ENCODE measurements around the gene PRKCE. TPM values are rescaled to one million over a fixed set of nuclear protein-coding genes. Genes with fewer than 3 reads are reported as not detected.

Gene PRKCE
- total RNA-seq, 1 donor = 12.5 TPM

GRCh38 chr2:46086578-46087070 lies 435.1 kb downstream of the PRKCE start:
- TF ChIP-seq CTCF (IDR thresholded peaks at IDR 0.05; ENCODE audit: insufficient read depth, low read length) = no peak
- no peak overlapping the region for H3K4me3 ChIP-seq (ENCODE audit: low read depth, low read length)
- DNase-seq (ENCODE audit: low read depth) = no peak

GRCh38 chr2:46087492-46087891 lies 436.0 kb downstream of the PRKCE start:
- no peak for TF ChIP-seq CTCF (IDR thresholded peaks at IDR 0.05; ENCODE audit: insufficient read depth, low read length)
- no peak for DNase-seq (ENCODE audit: low read depth)
- no peak overlapping the region for H3K4me3 ChIP-seq (ENCODE audit: low read depth, low read length)

- DNase-seq (ENCODE audit: low read depth) = no peak
- no peak for TF ChIP-seq CTCF (IDR thresholded peaks at IDR 0.05; ENCODE audit: insufficient read depth, low read length)
- no peak overlapping the region for H3K4me3 ChIP-seq (ENCODE audit: low read depth, low read length)
Measured at GRCh38 chr2:46091004-46091403, 439.5 kb downstream of the PRKCE start.

- no peak for DNase-seq (ENCODE audit: low read depth)
- H3K4me3 ChIP-seq (ENCODE audit: low read depth, low read length) = no peak overlapping the region
- no peak for TF ChIP-seq CTCF (IDR thresholded peaks at IDR 0.05; ENCODE audit: insufficient read depth, low read length)
Measured at GRCh38 chr2:46091961-46092667, 440.6 kb downstream of the PRKCE start.

- TF ChIP-seq CTCF (IDR thresholded peaks at IDR 0.05; ENCODE audit: insufficient read depth, low read length) = no peak
- no peak overlapping the region for H3K4me3 ChIP-seq (ENCODE audit: low read depth, low read length)
- no peak for DNase-seq (ENCODE audit: low read depth)
Measured at GRCh38 chr2:46094689-46095088, 443.2 kb downstream of the PRKCE start.

GRCh38 chr2:46095830-46096229 lies 444.4 kb downstream of the PRKCE start:
- no peak for DNase-seq (ENCODE audit: low read depth)
- no peak overlapping the region for H3K4me3 ChIP-seq (ENCODE audit: low read depth, low read length)
- no peak for TF ChIP-seq CTCF (IDR thresholded peaks at IDR 0.05; ENCODE audit: insufficient read depth, low read length)

GRCh38 chr2:46096260-46096659 lies 444.8 kb downstream of the PRKCE start:
- no peak for DNase-seq (ENCODE audit: low read depth)
- no peak overlapping the region for H3K4me3 ChIP-seq (ENCODE audit: low read depth, low read length)
- TF ChIP-seq CTCF (IDR thresholded peaks at IDR 0.05; ENCODE audit: insufficient read depth, low read length) = no peak

Measured in fibroblast of the aortic adventitia (primary cell).